Thyroid gland (tissue), 4 donors: ENCODE data around the gene ZNF576. TPM values are rescaled to one million over a fixed set of nuclear protein-coding genes. Genes with fewer than 3 reads are reported as not detected.

Experiments used
- DNase-seq, 2 donors: peaks; one replicate each; pipeline ENCODE4 v3.0.0-alpha.2; 2019
- H3K27ac ChIP-seq, 3 donors: fragments of 200-600 bp; sonication (generic); 1 replicate in 2 of 3; 2 replicates in 1 of 3; pipeline ENCODE4 v1.5.1; 2016 to 2019; ENCODE audit warnings: mild to moderate bottlenecking in 1 of 3, moderate library complexity in 1 of 3
- H3K27me3 ChIP-seq: fragments of 200-600 bp; sonication (generic); one replicate; pipeline ENCODE4 v1.5.1; 2019
- H3K36me3 ChIP-seq, 2 donors: fragments of 200-600 bp; sonication (generic); one replicate each; pipeline ENCODE4 v1.5.1; 2016 to 2019
- H3K4me1 ChIP-seq, 2 donors: fragments of 200-600 bp; sonication (generic); one replicate each; pipeline ENCODE4 v1.5.1; 2017 to 2019
- H3K4me3 ChIP-seq, 3 donors: fragments of 200-600 bp; sonication (generic); replicated peaks in 1 of 3; 1 replicate in 2 of 3; 2 replicates in 1 of 3; pipeline ENCODE4 v1.5.1; 2016; ENCODE audit warnings: mild to moderate bottlenecking in 1 of 3
- H3K9me3 ChIP-seq: fragments of 200-600 bp; sonication (generic); one replicate; pipeline ENCODE4 v1.5.1; 2017
- CTCF ChIP-seq, 6 experiments: fragments of 200-600 bp in 3 of 6; fragments of 450-650 bp in 3 of 6; sonication (generic) in 3 of 6; IDR thresholded peaks; one replicate each; pipeline ENCODE4 v1.5.1; 2016 to 2019; ENCODE audit warnings: antibody characterized with exemption in 6 of 6, mild to moderate bottlenecking in 2 of 6, inconsistent platforms in 1 of 6, moderate library complexity in 1 of 6
- POLR2A ChIP-seq, 2 donors: fragments of 450-650 bp; IDR thresholded peaks; one replicate each; pipeline ENCODE4 v1.6.1; 2017; ENCODE audit warnings: antibody characterized with exemption in 2 of 2, mild to moderate bottlenecking in 2 of 2, moderate library complexity in 1 of 2
- WGBS, 2 donors: methylation state at CpG; one replicate each; pipeline ENCODE4 v1.1.5; 2017; 5-methylcytosine and 5-hydroxymethylcytosine counted together
- intact Hi-C: fragments of 100-400 bp; cut with DNase I; formaldehyde crosslinking; loops from one replicate; pipeline ENCODE4 v1.15.1; 2023
- total RNA-seq, 4 donors: library from RNA; depleted of rRNA; stranded (reverse); fragments of >200 nt; gene quantifications; one replicate each; pipeline ENCODE4 v1.2.3, GENCODE V29; 2016

ZNF576 gene
- total RNA-seq, 4 donors from 2014 or later, result 15.7 to 23.5 (median 17.9) TPM

GRCh38 chr19:43595605-43595998, 793 bp upstream of the ZNF576 start:
- intact Hi-C loops, result loop anchor here (10.0 kb wide), 1 partner anchor 61 kb away; the partner anchor contains the start of gene ZNF575
- DNase-seq, result peak in 1 of 2 donors; percentile 17
- H3K9me3 ChIP-seq, result no peaks in the 10 kb centered on the region
- peaks cover 31 to 33% of the 10 kb centered on the region in 2 donors for H3K4me1 ChIP-seq
- peak overlapping the region; percentile 22 to 82 (median 55) for H3K4me3 ChIP-seq
- no peak for TF ChIP-seq CTCF (IDR thresholded peaks at IDR 0.05)
- no peak for TF ChIP-seq POLR2A (IDR thresholded peaks at IDR 0.05)
- H3K27ac ChIP-seq, result peak overlapping the region; percentile 55 to 98 (median 73)
- H3K36me3 ChIP-seq, result peaks cover 13 to 30% of the 10 kb centered on the region in 2 donors
- H3K27me3 ChIP-seq, result no peaks in the 10 kb centered on the region
- WGBS, 2 donors, result 2 to 5% methylated on average over 16 to 18 of the region's 18 CpGs

DNA sequence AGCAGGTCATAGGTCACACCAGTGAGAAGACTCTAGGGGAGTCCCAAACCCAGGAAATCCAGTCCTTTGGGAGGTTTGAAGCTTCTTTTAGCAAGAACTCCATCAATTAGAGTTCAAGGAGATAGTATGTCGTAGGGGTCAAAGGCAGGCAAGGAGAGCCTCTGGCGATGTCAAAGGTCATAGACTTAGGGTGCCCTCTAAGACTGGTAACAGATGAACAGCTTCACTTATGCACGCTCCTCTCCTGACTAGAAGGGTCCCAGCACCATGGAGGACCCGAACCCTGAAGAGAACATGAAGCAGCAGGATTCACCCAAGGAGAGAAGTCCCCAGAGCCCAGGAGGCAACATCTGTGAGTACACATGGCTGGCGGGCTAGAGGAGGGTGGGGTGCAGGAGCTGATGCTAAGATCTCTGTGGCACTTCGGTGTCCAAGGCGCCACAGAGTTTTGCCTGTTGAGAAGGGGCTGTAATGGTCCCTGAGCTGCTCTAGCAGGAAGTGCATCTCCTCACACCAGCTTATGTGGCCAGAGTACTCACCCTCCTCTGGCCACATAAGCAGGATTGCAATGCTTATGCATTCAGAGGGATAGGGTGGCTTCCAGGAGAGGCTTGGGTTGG, 557 bp downstream of the ZNF576 start:
- Histone ChIP-seq H3K36me3 (peaks cover 13 to 27% of the 10 kb centered on the region in 2 donors), H3K27ac (peak overlapping the region; percentile 94 to 98 (median 95)), H3K4me1 (peaks cover 31 to 33% of the 10 kb centered on the region in 2 donors), H3K9me3 (no peaks in the 10 kb centered on the region), H3K4me3 (peak overlapping the region; percentile 13 to 76 (median 55)), H3K27me3 (no peaks in the 10 kb centered on the region)
- 14 to 26% methylated on average over 4 to 7 of the region's 7 CpGs for WGBS, 2 donors
- no peak for TF ChIP-seq CTCF (IDR thresholded peaks at IDR 0.05)
- TF ChIP-seq POLR2A (IDR thresholded peaks at IDR 0.05), result no peak
- intact Hi-C loops, result loop anchor here (2.0 to 10.0 kb wide), 2 partner anchors 22 to 62 kb away; partner anchors contain the start of genes PINLYP, XRCC1 and ZNF575
- DNase-seq, result no peak

DNA sequence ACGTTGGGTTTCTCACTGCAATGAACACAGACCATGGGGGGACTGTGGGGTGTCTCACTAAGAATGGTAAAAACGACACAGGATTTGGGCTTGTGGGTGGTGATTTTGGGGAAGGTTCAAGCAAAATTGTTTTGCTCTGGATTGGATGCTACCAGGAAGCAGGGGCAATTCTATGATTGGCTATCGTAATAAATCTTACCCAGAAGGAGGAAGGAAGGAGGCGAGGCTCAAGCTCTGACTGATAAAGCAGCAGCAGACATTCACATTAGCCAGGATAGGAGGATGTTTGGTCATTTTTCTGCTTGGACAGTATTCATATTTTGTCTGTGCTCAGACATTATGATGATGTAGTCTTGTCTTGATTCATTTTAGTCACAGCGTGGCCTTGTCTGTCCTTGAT, 1.5 kb downstream of the ZNF576 start:
- Histone ChIP-seq H3K4me1 (peaks cover 31 to 33% of the 10 kb centered on the region in 2 donors), H3K36me3 (peaks cover 10 to 18% of the 10 kb centered on the region in 2 donors), H3K9me3 (no peaks in the 10 kb centered on the region), H3K4me3 (no peak overlapping the region), H3K27me3 (no peaks in the 10 kb centered on the region), H3K27ac (no peak overlapping the region)
- 63 to 72% methylated on average over 5 of the region's 5 CpGs for WGBS, 2 donors
- DNase-seq, result no peak
- TF ChIP-seq CTCF (IDR thresholded peaks at IDR 0.05), result no peak
- no peak for TF ChIP-seq POLR2A (IDR thresholded peaks at IDR 0.05)
- intact Hi-C loops, result loop anchor here (2.0 to 10.0 kb wide), 2 partner anchors 23 to 63 kb away; partner anchors contain the start of genes PINLYP, XRCC1 and ZNF575

- H3K4me3 ChIP-seq, result no peak overlapping the region
- no peaks in the 10 kb centered on the region for H3K27me3 ChIP-seq
- peaks cover 6 to 15% of the 10 kb centered on the region in 2 donors for H3K36me3 ChIP-seq
- no peaks in the 10 kb centered on the region for H3K9me3 ChIP-seq
- no peak for DNase-seq
- intact Hi-C loops, result loop anchor here (10.0 kb wide), 1 partner anchor 64 kb away; the partner anchor contains the start of gene ZNF575
- peaks cover 29 to 33% of the 10 kb centered on the region in 2 donors for H3K4me1 ChIP-seq
- WGBS, 2 donors, result 94 to 95% methylated on average over 16 to 17 of the region's 19 CpGs
- TF ChIP-seq POLR2A (IDR thresholded peaks at IDR 0.05), result no peak
- no peak for TF ChIP-seq CTCF (IDR thresholded peaks at IDR 0.05)
- no peak overlapping the region for H3K27ac ChIP-seq
Measured at GRCh38 chr19:43598445-43599240, 2.2 kb downstream of the ZNF576 start.
